OCI-LY7 (cell line): ENCODE measurements around the gene NFRKB. TPM values are rescaled to one million over a fixed set of nuclear protein-coding genes. Genes with fewer than 3 reads are reported as not detected.
A peak's percentile ranks its signal among the peaks of the same experiment; 100 is the strongest.
"Not testable (repeated sequence)": the region's sequence is repeated elsewhere in the genome, so short reads cannot be mapped to it uniquely, and the experiment has no call there.

Source experiments
- BruUV-seq: library from RNA; stranded (reverse); fragments of 400-500 nt; replicated peaks from 2 replicates; lab custom pipeline; 2021; lab: Mats Ljungman, UMichigan
- CTCF ChIA-PET: fragments of 300-600 bp; sonication (Branson Sonifier 250); formaldehyde crosslinking; loops from one replicate; lab custom pipeline; 2022; ENCODE audit warnings: antibody characterized with exemption; ENCODE audit not compliant: unreplicated experiment; lab: Charles Lee
- POLR2A ChIA-PET: fragments of 300-600 bp; sonication (Branson Sonifier 250); formaldehyde crosslinking; loops from one replicate; lab custom pipeline; 2022; ENCODE audit warnings: antibody characterized with exemption; lab: Charles Lee
- DNase-seq: peaks from one replicate; pipeline ENCODE4 v3.0.0-alpha.2; 2015; ENCODE audit warnings: low spot score
- H2AFZ ChIP-seq: fragments of 200-600 bp; sonication (generic), shearing (Covaris generic); 2 replicates; pipeline ENCODE4 v1.6.1; 2014; ENCODE audit warnings: mild to moderate bottlenecking, antibody characterized with exemption, low read length, moderate library complexity
- H3K27ac ChIP-seq: fragments of 200-600 bp; sonication (generic); 2 replicates; pipeline ENCODE4 v1.5.1; 2014; ENCODE audit warnings: mixed run types, low read depth, mild to moderate bottlenecking, moderate library complexity, low read length, inconsistent platforms; ENCODE audit not compliant: poor library complexity, severe bottlenecking
- H3K36me3 ChIP-seq: fragments of 200-600 bp; sonication (generic); 2 replicates; pipeline ENCODE4 v1.6.1; 2014; ENCODE audit warnings: mild to moderate bottlenecking, antibody characterized with exemption, low read length, moderate library complexity, mixed read lengths; ENCODE audit not compliant: insufficient read depth
- H3K4me1 ChIP-seq: fragments of 200-600 bp; sonication (generic); 2 replicates; pipeline ENCODE4 v1.5.1; 2014; ENCODE audit warnings: mild to moderate bottlenecking, low read length; ENCODE audit not compliant: insufficient read depth, poor library complexity, severe bottlenecking
- H3K4me2 ChIP-seq: fragments of 200-600 bp; sonication (generic); 2 replicates; pipeline ENCODE4 v1.6.1; 2014; ENCODE audit warnings: mild to moderate bottlenecking, low read length
- H3K4me3 ChIP-seq: fragments of 200-600 bp; sonication (generic); 2 replicates; pipeline ENCODE4 v1.5.1; 2014; ENCODE audit warnings: mild to moderate bottlenecking, low read depth, low read length; ENCODE audit not compliant: poor library complexity, severe bottlenecking
- H3K79me2 ChIP-seq: fragments of 200-600 bp; sonication (generic); 2 replicates; pipeline ENCODE4 v1.6.1; 2016; ENCODE audit warnings: low read depth, mild to moderate bottlenecking, low read length, moderate library complexity, mixed read lengths; ENCODE audit not compliant: insufficient read depth
- H3K9me2 ChIP-seq: fragments of 200-600 bp; sonication (generic); 2 replicates; pipeline ENCODE4 v1.6.1; 2016; ENCODE audit warnings: mild to moderate bottlenecking, low read length, mixed read lengths; ENCODE audit not compliant: insufficient read depth
- H3K9me3 ChIP-seq: fragments of 200-600 bp; sonication (generic); 2 replicates; pipeline ENCODE4 v1.6.1; 2014; ENCODE audit warnings: mild to moderate bottlenecking, mixed run types, low read length, mixed read lengths
- H4K20me1 ChIP-seq: fragments of 200-600 bp; sonication (generic); 2 replicates; pipeline ENCODE4 v1.6.1; 2014; ENCODE audit warnings: mild to moderate bottlenecking, antibody characterized with exemption, low read length, moderate library complexity, mixed read lengths; ENCODE audit not compliant: insufficient read depth
- EZH2phosphoT487 ChIP-seq: fragments of 200-600 bp; sonication (generic); IDR thresholded peaks from 2 replicates; pipeline ENCODE4 v1.6.1; 2018; ENCODE audit warnings: low read depth, borderline replicate concordance, mild to moderate bottlenecking, mixed run types, antibody characterized with exemption, low read length, moderate library complexity, mixed read lengths
- intact Hi-C: fragments of 100-400 bp; cut with micrococcal nuclease; formaldehyde crosslinking; loops from one replicate; pipeline ENCODE4 v1.10.0; 2022; ENCODE audit not compliant: unreplicated experiment
- total RNA-seq, 2 experiments: library from RNA; depleted of rRNA in 1 of 2; stranded (reverse); fragments of >200 nt in 1 of 2; shearing (Covaris generic) in 1 of 2; gene quantifications; 2 replicates each; pipeline ENCODE4 v1.2.3, GENCODE V29; 2014 to 2022
- TF ChIP-seq, protein P1 (sequence below): fragments of 200-600 bp; sonication (generic); conservative IDR thresholded peaks from 2 replicates; pipeline ENCODE4 v1.5.1; 2014; ENCODE audit warnings: mild to moderate bottlenecking, antibody characterized with exemption, low read length, moderate library complexity, mixed read lengths

NFRKB gene
- total RNA-seq, 2 experiments from 2014 or later: 31.2 to 35.5 TPM

DNA sequence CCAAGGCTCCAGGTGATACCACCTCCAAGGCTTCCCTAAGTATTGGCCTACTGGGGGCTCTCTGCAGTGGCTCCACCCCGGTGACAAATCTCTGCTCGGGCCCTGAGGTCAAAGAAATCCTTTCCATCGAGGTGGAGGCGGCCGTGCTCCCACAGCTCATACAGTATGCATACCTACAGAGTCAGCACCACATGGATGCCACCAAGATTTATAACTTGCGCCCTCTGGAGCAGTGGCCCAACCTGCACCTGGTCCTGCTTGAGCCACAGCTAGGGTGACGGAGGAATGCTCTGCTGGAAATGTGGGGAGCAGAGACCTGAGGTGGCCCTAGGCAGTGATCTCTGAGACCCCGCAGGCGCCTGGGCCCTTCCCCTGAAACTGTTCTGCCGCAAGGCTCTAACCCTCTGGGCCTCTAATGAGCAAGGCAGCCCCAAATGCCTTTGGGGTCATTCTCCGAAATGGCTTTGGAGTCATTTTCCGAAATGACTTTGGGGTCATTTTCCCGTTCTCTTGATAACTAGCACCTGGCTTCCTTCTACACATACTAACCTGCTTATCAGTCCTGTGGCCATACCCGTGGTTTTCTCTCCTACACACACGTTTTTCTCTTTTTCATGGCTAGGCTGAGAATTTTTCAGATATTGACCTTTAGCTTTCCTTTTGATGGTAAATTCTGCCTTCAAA, 45.8 kb downstream of the NFRKB start:
- H3K79me2 ChIP-seq: no peaks in the 10 kb centered on the region
- H3K4me2 ChIP-seq: no peak overlapping the region
- H3K4me3 ChIP-seq: no peak overlapping the region
- H3K9me3 ChIP-seq: no peaks in the 10 kb centered on the region
- intact Hi-C loops: no loop called here
- CTCF ChIA-PET: no interaction called here
- peaks cover 14% of the 10 kb centered on the region for H3K4me1 ChIP-seq
- BruUV-seq: no TSS peak
- no peak overlapping the region for H3K27ac ChIP-seq
- H3K36me3 ChIP-seq: no peaks in the 10 kb centered on the region
- no peak for DNase-seq
- H4K20me1 ChIP-seq: no peaks in the 10 kb centered on the region
- TF ChIP-seq, protein P1, sequence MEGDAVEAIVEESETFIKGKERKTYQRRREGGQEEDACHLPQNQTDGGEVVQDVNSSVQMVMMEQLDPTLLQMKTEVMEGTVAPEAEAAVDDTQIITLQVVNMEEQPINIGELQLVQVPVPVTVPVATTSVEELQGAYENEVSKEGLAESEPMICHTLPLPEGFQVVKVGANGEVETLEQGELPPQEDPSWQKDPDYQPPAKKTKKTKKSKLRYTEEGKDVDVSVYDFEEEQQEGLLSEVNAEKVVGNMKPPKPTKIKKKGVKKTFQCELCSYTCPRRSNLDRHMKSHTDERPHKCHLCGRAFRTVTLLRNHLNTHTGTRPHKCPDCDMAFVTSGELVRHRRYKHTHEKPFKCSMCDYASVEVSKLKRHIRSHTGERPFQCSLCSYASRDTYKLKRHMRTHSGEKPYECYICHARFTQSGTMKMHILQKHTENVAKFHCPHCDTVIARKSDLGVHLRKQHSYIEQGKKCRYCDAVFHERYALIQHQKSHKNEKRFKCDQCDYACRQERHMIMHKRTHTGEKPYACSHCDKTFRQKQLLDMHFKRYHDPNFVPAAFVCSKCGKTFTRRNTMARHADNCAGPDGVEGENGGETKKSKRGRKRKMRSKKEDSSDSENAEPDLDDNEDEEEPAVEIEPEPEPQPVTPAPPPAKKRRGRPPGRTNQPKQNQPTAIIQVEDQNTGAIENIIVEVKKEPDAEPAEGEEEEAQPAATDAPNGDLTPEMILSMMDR: no peak
- TF ChIP-seq EZH2phosphoT487: no peak
- POLR2A ChIA-PET: interaction anchor here (0.6 to 0.7 kb wide), 3 partner anchors 18 to 441 kb away, joined by 3 read pairs; no protein-coding TSS in a partner anchor
- H3K9me2 ChIP-seq: no peaks in the 10 kb centered on the region
- no peak overlapping the region for H2AFZ ChIP-seq

DNA sequence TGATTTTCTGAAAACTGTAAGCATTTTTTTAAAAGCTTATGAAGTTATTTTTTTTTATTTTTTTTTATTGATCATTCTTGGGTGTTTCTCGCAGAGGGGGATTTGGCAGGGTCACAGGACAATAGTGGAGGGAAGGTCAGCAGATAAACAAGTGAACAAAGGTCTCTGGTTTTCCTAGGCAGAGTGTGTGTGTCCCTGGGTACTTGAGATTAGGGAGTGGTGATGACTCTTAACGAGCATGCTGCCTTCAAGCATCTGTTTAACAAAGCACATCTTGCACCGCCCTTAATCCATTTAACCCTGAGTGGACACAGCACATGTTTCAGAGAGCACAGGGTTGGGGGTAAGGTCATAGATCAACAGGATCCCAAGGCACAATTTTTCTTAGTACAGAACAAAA, 48.0 kb downstream of the NFRKB start:
- H3K4me3 ChIP-seq, intact Hi-C loops, POLR2A ChIA-PET, H4K20me1 ChIP-seq, CTCF ChIA-PET, H3K79me2 ChIP-seq, H3K4me1 ChIP-seq, H3K36me3 ChIP-seq, H3K9me3 ChIP-seq, H3K4me2 ChIP-seq, H3K9me2 ChIP-seq, BruUV-seq, H3K27ac ChIP-seq, H2AFZ ChIP-seq, DNase-seq: not testable (repeated sequence)

DNA sequence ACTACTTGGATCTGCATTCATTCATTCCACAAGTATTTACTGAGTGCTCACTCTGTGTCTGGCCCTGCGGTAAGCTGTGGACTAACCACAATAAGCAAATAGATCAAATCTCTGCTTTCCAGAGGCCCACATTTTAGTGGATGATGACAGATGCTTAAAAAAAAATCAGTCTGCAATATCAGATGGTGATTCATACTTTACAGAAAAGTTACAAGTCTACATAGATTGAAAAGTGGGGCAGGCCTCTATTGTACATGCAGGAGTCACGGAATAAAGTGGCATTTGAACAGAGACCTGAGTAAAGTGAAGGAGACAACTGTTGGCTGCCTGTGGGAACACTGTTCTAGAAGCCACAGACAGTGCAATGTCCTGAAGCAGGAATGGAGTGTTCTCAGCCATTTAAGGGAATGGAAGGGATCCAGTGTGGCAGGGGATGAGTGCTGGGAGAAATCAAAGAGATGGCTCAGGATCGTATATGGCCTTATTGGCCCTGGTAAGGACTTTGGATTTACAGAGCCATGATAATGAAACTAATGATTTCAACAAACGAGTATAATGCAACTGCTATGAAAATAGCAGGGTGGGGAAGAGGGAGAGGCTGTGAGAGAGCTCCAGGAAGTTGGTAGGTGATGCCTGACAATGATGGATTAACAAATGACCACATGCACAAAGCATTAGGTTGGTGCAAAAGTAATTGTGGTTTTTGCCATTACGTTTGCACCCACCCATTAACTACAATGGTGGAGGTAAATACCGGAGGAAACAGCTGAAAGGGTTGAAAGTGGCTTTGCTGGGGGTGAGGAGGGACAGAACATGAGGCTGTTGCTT, 48.7 kb downstream of the NFRKB start:
- H3K4me1 ChIP-seq: peaks cover 3% of the 10 kb centered on the region
- no peaks in the 10 kb centered on the region for H3K9me3 ChIP-seq
- intact Hi-C loops: no loop called here
- H3K27ac ChIP-seq: no peak overlapping the region
- no peaks in the 10 kb centered on the region for H3K79me2 ChIP-seq
- ChIA-PET POLR2A (no interaction called here), CTCF (no interaction called here)
- peak; percentile 11 for DNase-seq
- H3K9me2 ChIP-seq: no peaks in the 10 kb centered on the region
- H4K20me1 ChIP-seq: no peaks in the 10 kb centered on the region
- no peaks in the 10 kb centered on the region for H3K36me3 ChIP-seq
- no peak overlapping the region for H3K4me3 ChIP-seq
- no peak overlapping the region for H2AFZ ChIP-seq
- no peak overlapping the region for H3K4me2 ChIP-seq
- BruUV-seq: no TSS peak
- no peak for TF ChIP-seq EZH2phosphoT487
- TF ChIP-seq, protein P1: no peak

Other genes with a start within 250 kb of the NFRKB start
- not detected in 2 replicates for gene TMEM45B, start 79.7 kb downstream of the NFRKB start, total RNA-seq (2014; rRNA removed; shearing (Covaris generic))
- not detected in 2 replicates for gene TMEM45B, start 79.7 kb downstream of the NFRKB start, total RNA-seq (2022)
- 28.7 and 29.8 TPM in 2 replicates for gene PRDM10, start 107.3 kb upstream of the NFRKB start, total RNA-seq (2014; rRNA removed; shearing (Covaris generic))
- 59.2 and 60.6 TPM in 2 replicates for gene PRDM10, start 107.3 kb upstream of the NFRKB start, total RNA-seq (2022)
- 144 and 147 TPM in 2 replicates for gene APLP2, start 174.3 kb upstream of the NFRKB start, total RNA-seq (2014; rRNA removed; shearing (Covaris generic))
- gene APLP2, start 174.3 kb upstream of the NFRKB start, total RNA-seq (2022): 279 and 284 TPM in 2 replicates